GM10266 (cell line): ENCODE results near the gene SSRP1.

Experiments
- DNase-seq: peaks from one replicate; pipeline ENCODE4 v3.0.0; 2012; ENCODE audit errors: extremely low spot score
- CTCF ChIP-seq: IDR thresholded peaks from 2 replicates; pipeline ENCODE4 v1.5.1; 2012; ENCODE audit warnings: mild to moderate bottlenecking, low read depth; ENCODE audit not compliant: control insufficient read depth, insufficient read depth; ENCODE audit errors: missing control alignments

Gene SSRP1

DNA sequence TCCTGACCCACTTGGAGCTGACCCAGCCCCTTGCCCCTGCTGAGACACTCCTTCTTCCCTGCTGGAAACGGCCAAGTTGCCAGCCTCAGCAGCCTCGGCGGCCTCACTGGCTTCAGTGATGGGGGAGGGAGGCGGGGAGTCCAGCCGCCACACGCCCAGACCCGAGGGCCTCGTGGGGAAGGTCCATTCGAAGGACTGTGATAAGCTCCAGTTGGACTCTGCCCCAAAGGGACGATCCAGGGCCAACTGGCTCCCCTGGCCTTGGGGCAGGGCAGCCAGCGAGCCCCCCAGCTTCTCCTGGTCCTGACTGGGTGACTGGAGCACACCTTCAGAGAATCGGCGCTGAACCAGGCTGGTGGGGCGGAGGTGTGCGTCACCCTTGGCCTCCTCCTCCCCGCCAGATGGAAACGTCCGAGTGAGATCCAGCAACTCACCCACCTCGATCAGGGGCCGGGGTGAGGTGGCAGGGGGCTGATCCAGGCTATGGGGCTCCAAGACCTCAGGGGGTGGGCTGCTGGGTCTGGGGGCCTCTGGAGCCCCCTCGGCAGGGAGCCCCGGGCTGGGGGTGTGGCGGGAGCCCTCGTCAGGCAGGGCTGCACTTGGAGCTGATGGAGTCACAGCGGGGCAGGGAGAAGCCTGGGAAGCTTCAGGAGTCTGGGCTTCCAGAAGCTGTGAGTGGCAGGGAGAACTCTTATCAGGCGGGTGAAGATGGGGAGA lies 22.5 kb downstream of the SSRP1 start:
- no peak for DNase-seq
- TF ChIP-seq CTCF, result no peak

DNA sequence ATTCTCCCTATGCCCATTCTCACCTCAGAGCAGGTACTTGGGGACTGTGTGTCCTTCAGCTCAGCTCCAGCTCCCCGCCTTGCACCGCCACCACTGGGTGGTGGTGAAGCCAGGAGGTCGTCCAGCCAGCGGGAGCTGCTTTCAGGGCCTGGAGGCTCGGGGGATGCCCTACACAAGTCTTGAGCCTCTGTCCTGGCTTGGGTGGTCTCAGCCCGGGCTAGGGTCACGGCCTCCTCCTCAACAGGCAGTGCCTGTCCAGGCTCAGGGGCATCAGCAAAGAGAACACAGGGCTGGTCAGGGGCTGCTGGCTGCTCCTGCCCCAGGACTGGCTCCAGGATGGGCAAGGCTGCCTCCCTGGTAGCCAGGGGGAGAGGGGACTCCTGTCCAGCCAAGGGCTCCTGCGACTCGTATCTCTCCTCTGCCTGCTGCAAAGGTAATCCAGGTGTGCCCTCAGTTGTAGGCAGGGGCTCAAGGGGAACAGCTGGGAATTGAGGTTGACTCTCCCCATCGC lies 23.1 kb downstream of the SSRP1 start:
- DNase-seq, result no peak
- no peak for TF ChIP-seq CTCF

DNA sequence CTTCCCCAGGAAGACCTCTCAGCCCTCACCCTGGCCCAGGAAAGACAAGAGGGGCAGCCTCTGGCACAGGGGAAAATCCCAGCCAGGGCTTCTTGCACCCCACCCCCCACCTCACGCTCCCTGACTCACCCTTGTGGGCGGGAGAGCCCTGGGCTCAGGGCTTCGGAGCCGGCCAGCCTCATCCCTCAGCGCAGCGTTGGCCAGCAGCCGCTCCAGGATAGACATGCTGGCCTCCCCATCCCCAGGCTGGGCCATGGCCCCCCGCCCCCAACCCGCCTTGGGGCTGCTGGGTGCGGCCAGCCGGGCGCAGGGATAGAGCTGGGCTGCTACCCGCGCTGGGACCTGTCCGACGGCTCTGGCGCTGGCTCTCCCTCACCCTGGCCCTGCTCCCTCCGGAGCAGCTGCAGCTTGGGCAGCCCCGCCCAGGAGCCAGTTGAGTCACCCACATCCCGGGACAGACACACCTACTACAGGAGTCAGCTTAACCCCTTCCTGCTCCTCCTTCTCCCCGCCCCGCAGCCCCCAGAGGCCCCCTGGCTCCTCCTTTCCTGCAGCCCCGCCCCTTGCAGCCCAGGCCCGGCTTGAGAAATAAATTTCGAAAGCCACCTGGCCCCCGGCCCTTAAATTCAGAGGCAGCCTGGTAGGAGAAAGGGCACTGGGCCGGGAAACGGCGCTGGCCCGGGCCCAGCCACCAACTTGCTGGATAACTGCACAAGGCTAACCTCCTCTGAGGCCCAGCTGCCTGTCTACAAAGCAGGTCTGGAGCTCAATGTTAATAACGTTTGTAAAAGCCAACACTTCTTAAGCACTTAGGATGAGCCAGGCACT lies 24.4 kb downstream of the SSRP1 start:
- no peak for TF ChIP-seq CTCF
- DNase-seq, result peak; percentile 91

DNA sequence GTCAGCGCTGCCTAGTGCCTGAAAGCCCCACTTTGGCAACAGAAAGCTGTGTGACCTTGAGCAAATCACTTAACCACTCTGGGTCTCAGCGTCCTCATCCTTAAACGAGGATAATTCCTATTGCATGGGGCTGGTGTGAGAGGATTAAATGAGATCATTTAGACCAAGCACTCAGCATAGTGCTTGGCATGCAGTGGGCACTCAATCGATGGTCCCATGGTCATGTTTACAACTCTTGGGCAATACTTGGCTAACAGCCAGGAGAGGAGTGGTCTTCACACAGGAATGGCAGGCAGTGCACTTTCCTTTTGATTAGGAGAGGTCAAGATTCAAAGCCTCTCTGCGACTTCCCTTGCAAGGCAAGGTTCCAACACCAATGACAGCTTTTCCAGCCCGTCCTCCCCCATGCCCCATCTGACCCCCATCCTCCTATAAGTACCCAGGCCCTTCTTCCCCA lies 25.0 kb downstream of the SSRP1 start:
- no peak for DNase-seq
- TF ChIP-seq CTCF, result no peak

GRCh38 chr11:57310091-57310490 lies 25.6 kb downstream of the SSRP1 start:
- TF ChIP-seq CTCF, result no peak
- DNase-seq, result no peak

GRCh38 chr11:57309106-57310059 lies 26.3 kb downstream of the SSRP1 start:
- no peak for DNase-seq
- TF ChIP-seq CTCF, result no peak
